DMS 273 treated with DMSO at 0.1 percent for 48 hours (cell line): Measurements from ENCODE around the gene ATP6V0E1.
A peak's percentile ranks its signal among the peaks of the same experiment; 100 is the strongest.

Experiments used
- DNase-seq: peaks from one replicate; lab custom pipeline; 2025; lab: John Stamatoyannopoulos, UW

The ATP6V0E1 gene

DNA sequence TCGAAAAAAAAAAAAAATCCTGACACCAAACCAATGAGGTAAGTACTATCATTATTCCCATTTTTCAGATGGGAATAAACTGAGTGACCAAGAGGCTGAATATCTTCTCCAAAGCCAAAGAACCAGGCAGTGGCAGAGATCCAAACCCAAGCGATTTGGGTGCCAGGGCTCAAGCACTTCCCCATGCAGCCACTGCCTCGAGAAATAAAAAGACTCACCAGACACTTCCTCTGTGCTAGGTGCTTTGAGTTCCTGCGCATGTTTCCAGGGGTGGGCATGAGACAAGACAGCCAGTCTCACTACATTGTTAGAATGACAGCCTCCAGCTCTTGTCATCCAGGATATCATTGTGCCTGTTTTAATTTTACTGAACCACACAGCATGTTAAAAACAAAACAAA, 26.6 kb upstream of the ATP6V0E1 start:
- no peak for DNase-seq

GRCh38 chr5:172957458-172957857, 26.1 kb upstream of the ATP6V0E1 start:
- no peak for DNase-seq

DNA sequence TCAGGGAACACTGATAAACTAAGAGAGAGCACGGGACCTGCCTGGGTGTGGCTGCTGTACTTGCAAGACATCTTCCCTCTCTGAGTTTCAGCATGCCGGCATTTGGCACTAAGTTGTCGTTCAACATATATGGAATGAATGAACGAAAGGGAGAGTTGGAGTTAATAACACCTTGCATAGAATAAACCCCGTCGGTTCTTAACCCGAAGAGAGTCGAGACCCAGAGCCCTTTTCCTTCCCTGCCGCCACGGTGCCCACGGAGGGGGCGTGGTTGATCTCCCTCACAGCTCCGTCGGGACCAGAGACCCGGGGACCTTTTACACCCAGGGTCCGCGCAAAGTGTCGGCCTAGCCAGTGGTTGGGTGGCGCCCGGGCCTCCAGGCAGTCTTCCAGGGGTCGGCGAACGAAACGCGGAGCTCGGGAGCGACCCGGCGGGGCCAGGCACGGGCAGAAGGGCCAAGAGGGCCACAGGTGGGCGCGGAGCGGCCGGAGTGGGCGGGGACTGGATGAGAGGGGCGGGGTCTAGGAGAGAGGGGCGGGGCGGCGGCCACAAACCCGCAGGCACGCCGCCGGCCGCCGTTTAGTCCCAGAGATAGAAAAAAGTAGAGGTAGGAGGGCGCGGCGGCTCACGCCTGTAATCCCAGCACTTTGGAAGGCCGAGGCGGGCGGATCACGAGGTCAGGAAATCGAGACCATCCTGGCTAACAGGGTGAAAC, 25.1 kb upstream of the ATP6V0E1 start:
- no peak for DNase-seq

- DNase-seq: no peak
These were observed 23.5 kb upstream of the ATP6V0E1 start for GRCh38 chr5:172959824-172960799.

- DNase-seq: no peak
These were observed 13.7 kb upstream of the ATP6V0E1 start for GRCh38 chr5:172969921-172970320.

- no peak for DNase-seq
These were observed 12.1 kb upstream of the ATP6V0E1 start for GRCh38 chr5:172971482-172971881.

- DNase-seq: no peak
These were observed 11.0 kb upstream of the ATP6V0E1 start for GRCh38 chr5:172972552-172972951.

DNA sequence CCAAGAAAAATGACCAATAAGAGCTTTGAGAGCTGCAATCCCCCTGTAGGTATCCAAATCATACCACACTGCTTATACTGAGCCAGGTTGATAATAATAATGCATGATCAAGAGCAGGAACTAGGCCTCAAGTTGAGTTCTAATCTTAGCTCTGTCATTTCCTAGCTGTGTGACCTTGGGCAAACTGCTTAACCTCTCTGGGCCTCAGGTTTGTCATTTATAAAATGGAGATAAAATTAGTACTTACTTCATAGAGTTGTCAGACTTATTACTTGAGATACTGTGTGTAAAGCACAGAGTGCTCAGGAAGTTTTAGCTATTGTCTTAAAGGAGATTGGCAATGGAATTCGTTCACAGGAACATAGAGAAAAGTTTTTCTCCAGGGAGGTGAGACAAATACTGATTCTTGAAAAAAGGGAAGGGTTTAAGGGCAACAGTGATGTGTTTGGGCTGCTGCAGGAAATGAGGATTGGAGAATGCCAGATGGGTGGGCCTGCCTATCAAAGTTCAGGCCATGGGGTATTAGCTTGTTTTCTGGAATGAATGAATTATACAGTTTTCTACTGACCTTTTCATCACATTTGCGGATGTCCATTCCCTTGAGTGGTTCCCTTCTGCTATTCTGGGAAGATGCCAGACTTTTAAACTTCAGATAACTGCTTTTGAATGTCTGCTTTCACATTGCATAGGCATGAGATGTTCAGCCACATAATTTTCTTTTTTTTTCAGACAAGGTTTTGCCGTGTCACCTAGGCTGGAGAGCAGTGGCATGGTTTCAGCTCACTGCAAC, 10.2 kb upstream of the ATP6V0E1 start:
- no peak for DNase-seq

- no peak for DNase-seq
These were observed 9.6 kb upstream of the ATP6V0E1 start for GRCh38 chr5:172973931-172974330.

- DNase-seq: no peak
These were observed 8.3 kb upstream of the ATP6V0E1 start for GRCh38 chr5:172975289-172975688.

DNA sequence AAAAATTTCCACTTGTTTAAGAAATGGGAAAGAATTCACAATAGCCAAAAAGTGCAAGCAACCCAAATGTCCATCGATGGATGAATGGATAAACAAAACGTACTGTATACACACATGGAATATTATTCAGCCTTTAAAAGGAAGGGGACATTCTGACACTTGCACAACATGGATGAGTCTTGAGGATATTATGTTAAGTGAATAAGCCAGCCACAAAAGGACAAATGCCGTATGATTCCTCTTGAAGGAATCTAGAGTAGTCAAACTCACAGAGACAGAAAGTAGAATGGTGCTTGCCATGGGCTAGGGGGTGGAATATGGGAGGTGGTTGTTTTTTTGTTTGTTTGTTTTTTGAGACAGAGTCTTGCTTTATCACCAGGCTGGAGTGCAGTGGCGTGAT, 3.8 kb upstream of the ATP6V0E1 start:
- DNase-seq: no peak

DNA sequence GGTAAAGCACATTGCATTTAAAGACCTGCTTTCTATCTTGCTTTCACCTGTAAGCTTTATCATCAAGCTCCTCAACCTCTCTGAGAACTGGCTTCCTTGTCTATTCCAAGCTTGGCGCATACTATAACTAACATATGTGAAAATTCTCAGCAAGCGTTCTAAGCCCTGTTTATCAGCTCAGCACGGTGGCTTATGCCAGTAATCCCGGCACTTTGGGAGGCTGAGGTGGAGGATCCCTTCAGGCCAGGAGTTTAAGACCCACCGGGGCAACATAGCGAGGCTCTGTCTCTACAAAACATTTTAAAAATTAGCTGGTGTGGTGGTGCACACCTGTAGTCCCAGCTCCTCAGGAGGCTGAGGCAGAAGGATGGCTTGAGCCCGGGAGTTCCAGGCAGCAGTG, 1.6 kb upstream of the ATP6V0E1 start:
- no peak for DNase-seq

DNA sequence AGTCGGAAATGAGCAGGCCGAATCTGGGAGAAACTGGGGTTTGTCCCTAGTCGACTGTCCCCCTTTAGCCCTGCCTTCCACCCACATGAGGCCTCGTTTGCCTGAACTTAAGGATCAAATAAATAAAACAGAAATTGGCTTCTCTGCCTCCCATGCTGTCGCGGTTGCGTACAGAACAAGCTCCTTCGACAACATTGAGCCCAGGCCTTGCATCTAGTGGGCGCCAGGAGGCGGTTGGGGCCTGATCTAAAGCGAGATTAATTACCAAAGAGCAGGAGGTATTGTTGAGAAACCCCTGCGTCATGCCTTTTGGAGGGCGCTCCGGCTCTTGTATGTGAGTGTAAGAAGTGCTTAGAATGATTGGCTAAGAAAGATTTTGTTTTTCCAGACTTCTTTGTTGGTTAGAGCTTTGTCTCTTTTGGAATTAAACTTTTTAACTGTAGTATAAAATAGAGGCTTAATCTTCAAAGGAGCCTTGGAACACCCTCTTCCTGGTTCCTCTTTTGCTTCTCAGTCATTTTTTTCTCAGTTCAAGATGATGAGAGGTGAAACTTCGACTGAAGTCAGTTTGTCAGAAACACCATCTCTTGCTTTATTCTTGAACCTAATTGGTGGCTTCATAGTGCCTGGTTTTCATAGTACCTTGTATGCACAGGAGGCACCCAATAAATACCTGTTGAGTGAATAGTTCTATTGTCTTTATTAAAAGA, 828 bp downstream of the ATP6V0E1 start:
- peak; percentile 58 for DNase-seq

DNA sequence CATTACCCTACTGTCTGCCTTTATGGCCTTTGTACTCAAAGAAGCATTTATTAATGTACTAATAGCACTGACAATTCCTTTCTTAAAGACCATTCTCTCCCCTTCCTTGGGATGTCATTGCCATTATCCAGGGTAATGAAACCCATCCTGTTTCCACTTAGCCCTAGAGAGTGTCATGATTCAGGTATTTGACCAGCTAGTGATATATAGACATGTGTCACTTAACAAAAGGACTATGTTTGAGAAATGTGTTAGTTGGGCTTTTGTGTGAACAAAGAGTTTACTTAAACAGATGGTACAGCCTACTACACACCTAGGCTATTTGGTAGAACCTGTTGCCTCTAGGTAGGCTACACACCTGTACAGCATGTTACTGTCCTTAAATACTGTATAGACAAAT, 2.0 kb downstream of the ATP6V0E1 start:
- no peak for DNase-seq

DNA sequence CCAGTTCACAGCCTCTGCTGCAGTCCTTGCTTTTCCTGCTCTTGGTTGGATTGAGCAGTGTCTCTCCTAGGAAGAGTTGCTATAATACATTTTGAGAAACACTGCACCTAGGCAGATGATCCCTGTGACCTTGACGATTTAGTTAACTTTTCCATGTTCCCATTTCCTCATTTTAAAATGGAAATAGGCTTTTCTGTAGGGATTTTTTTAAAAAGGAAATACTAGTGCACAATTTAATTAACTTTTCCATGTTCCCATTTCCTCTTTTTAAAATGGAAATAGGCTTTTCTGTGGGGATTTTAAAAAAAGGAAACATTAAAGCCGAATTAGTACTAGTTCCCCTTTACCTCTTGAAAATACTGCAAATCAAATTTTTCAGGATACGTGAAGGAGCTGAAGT, 4.7 kb downstream of the ATP6V0E1 start:
- DNase-seq: no peak

DNA sequence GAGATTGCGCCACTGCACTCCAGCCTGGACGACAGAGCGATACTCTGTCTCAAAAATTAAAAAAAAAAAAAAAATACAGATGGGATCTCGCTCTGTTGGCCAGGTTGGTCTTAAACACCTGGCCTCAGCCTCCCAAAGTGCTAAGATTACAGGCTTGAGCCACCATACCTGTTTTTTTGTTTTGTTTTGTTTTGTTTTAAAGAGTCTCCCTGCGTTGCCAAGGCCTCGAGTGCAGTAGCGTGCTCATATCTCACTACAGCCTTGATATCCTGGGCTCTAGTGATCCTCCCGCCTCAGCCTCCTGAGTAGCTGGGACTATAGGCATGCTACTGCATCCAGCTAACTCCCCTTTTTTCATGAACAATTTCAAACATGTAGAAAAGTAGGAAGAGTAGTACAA, 7.2 kb downstream of the ATP6V0E1 start:
- DNase-seq: no peak

GRCh38 chr5:172994405-172994804, 10.8 kb downstream of the ATP6V0E1 start:
- DNase-seq: no peak

- no peak for DNase-seq
These were observed 15.9 kb downstream of the ATP6V0E1 start for GRCh38 chr5:172999372-172999973.

- no peak for DNase-seq
These were observed 16.4 kb downstream of the ATP6V0E1 start for GRCh38 chr5:172999974-173000373.

DNA sequence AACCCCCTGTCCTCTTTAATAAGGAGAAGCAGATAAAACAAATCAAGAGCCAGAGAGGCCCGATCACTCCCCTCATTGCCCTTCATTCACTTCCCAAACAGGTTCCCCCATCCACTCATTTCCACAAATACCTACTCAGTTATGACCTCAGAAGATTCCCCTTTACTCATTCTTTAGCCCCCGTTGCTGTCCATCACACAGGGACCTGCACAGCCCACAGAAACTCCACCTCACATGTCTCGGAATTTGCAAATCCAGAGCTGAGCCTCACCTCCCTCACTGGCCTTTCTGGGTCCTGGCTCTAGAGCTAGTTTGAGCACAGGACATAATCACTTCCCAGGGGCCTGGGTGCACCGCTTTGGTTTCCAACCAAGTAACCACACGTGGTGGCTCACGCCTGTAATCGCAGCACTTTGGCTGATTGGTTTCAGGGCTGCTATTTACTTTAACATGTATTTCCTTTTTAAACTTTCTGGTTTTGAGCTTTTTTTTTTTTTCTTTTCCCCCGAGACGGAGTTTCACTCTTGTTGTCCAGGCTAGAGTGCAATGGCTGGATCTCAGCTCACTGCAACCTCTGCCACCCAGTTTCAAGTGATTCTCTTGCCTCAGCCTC, 17.8 kb downstream of the ATP6V0E1 start:
- no peak for DNase-seq

DNA sequence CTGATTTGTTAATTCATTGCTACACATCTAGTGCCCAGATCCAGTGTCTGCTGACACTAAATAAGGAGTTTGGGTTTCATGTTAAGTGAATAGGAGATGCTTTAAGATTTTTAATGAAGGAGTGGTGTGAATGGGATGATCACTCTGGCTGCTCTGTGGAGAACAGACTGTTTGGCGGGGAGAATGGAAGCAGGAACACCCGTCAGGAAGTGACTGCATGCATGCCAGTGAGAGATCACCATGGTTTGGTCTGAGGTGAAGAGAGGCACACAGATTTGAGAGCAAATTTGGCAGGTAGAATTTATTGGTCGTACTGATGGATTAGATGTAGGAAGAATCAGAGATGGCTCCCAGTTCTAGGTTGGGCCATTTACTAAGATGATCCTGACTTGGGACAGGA, 19.8 kb downstream of the ATP6V0E1 start:
- no peak for DNase-seq
